CD4-positive, alpha-beta T cell (primary cell): Measurements from ENCODE around the gene INSIG2. TPM values are rescaled to one million over a fixed set of nuclear protein-coding genes. Genes with fewer than 3 reads are reported as not detected.

Experiments used
- ATAC-seq: fragments of 200-7000 bp; cut with Tn5 transposase; one replicate; pipeline ENCODE4 v1.10.0; 2022; ENCODE audit warnings: mild to moderate bottlenecking; ENCODE audit not compliant: poor library complexity
- CTCF ChIA-PET: fragments of 350-600 bp; sonication (Branson Sonifier 250); formaldehyde crosslinking; loops from one replicate; lab custom pipeline; 2021; ENCODE audit warnings: antibody characterized with exemption, inconsistent platforms; lab: Charles Lee
- POLR2A ChIA-PET: fragments of 350-600 bp; sonication (Branson Sonifier 250); formaldehyde crosslinking; loops from one replicate; lab custom pipeline; 2021; ENCODE audit warnings: antibody characterized with exemption, inconsistent platforms; lab: Charles Lee
- DNase-seq, 14 experiments: peaks; one replicate each; pipeline ENCODE4 v3.0.0-alpha.2; 2013 to 2020; ENCODE audit warnings: mixed read lengths in 2 of 14
- H3K27ac ChIP-seq, 2 donors: one replicate each; pipeline versions ENCODE4 v1.5.1 to v1.7.0; 2013; ENCODE audit warnings: low read length in 2 of 2, low read depth in 1 of 2, mild to moderate bottlenecking in 1 of 2
- H3K27me3 ChIP-seq, 2 experiments: 1 replicate in 1 of 2; 2 replicates in 1 of 2; pipeline versions ENCODE4 v1.6.1 to v1.7.0; 2013; ENCODE audit warnings: low read length in 2 of 2, control low read depth in 1 of 2, mild to moderate bottlenecking in 1 of 2, moderate library complexity in 1 of 2; ENCODE audit not compliant: insufficient read depth in 2 of 2, control insufficient read depth in 1 of 2
- H3K36me3 ChIP-seq: one replicate; pipeline ENCODE4 v1.6.1; 2013; ENCODE audit warnings: low read length, control low read depth; ENCODE audit not compliant: insufficient read depth
- H3K4me1 ChIP-seq: one replicate; pipeline ENCODE4 v1.6.1; 2013; ENCODE audit warnings: low read length, control low read depth; ENCODE audit not compliant: insufficient read depth
- H3K4me3 ChIP-seq: one replicate; pipeline ENCODE4 v1.5.1; 2013; ENCODE audit warnings: mild to moderate bottlenecking, low read length, moderate library complexity
- H3K9me3 ChIP-seq, 2 experiments: 1 replicate in 1 of 2; 2 replicates in 1 of 2; pipeline versions ENCODE4 v1.6.1 to v1.7.0; 2013; ENCODE audit warnings: low read length in 2 of 2, mild to moderate bottlenecking in 2 of 2, control low read depth in 1 of 2, moderate library complexity in 1 of 2; ENCODE audit not compliant: control insufficient read depth in 1 of 2, insufficient read depth in 1 of 2
- H3K27ac Mint-ChIP-seq: one replicate; pipeline ENCODE4 v1.8.0; 2020; ENCODE audit warnings: mixed read lengths
- H3K27me3 Mint-ChIP-seq: one replicate; pipeline ENCODE4 v1.8.0; 2021; ENCODE audit warnings: mixed read lengths
- H3K36me3 Mint-ChIP-seq: one replicate; pipeline ENCODE4 v1.8.0; 2021; ENCODE audit warnings: low read depth, mixed read lengths
- H3K4me1 Mint-ChIP-seq: one replicate; pipeline ENCODE4 v1.8.0; 2021; ENCODE audit warnings: low read depth, mixed read lengths
- H3K4me3 Mint-ChIP-seq: one replicate; pipeline ENCODE4 v1.8.0; 2020; ENCODE audit warnings: mild to moderate bottlenecking, mixed read lengths
- H3K9me3 Mint-ChIP-seq: one replicate; pipeline ENCODE4 v1.8.0; 2020; ENCODE audit warnings: mixed read lengths
- intact Hi-C, 2 experiments: fragments of 100-400 bp; cut with DNase I in 1 of 2; cut with micrococcal nuclease in 1 of 2; formaldehyde crosslinking; loops; one replicate each; pipeline versions ENCODE4 v1.15.1 to v1.9.0; 2023 to 2025; cut with DNase I, micrococcal nuclease
- total RNA-seq, 174 experiments: library from RNA in 2 of 174; stranded (reverse) in 2 of 174; gene quantifications; one replicate each; pipeline ENCODE4 v1.2.3 and lab custom pipeline; 2021 to 2026
- TF ChIP-seq, protein P1 (sequence below): fragments of 200-600 bp; IDR thresholded peaks from one replicate; pipeline ENCODE4 v1.8.0; 2022; ENCODE audit warnings: antibody characterized with exemption, mild to moderate bottlenecking

Gene INSIG2
- total RNA-seq, 2 experiments from 2014 or later, result 7.3 to 7.7 TPM

DNA sequence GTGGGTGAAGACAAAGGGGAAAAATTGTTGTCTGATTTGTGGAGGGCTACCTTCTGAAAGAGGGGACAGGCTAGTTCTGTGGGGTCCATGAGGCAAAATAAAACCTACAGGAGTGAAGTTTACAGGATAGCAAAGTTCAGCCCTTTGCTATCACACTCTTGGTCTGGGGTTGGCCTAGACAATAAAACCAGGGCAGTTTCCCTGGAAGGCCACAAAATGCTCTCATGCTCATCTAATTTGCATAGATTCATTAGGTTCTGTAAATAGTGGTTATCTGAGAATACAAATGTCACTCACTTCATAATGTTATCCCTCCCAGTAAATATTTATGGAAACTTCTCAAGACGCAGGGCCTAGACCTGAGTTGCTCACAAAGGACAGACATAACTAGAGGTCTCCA, 63.6 kb downstream of the INSIG2 start:
- H3K4me1 ChIP-seq, result no peaks in the 10 kb centered on the region
- H3K27me3 ChIP-seq, result peaks cover 0 to 6% of the 10 kb centered on the region in 2 experiments
- TF ChIP-seq, protein P1, sequence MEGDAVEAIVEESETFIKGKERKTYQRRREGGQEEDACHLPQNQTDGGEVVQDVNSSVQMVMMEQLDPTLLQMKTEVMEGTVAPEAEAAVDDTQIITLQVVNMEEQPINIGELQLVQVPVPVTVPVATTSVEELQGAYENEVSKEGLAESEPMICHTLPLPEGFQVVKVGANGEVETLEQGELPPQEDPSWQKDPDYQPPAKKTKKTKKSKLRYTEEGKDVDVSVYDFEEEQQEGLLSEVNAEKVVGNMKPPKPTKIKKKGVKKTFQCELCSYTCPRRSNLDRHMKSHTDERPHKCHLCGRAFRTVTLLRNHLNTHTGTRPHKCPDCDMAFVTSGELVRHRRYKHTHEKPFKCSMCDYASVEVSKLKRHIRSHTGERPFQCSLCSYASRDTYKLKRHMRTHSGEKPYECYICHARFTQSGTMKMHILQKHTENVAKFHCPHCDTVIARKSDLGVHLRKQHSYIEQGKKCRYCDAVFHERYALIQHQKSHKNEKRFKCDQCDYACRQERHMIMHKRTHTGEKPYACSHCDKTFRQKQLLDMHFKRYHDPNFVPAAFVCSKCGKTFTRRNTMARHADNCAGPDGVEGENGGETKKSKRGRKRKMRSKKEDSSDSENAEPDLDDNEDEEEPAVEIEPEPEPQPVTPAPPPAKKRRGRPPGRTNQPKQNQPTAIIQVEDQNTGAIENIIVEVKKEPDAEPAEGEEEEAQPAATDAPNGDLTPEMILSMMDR, result no peak
- Mint-ChIP-seq H3K9me3 (peaks cover 2% of the 10 kb centered on the region), H3K4me3 (no peak overlapping the region), H3K4me1 (no peaks in the 10 kb centered on the region), H3K27ac (no peak overlapping the region), H3K27me3 (peaks cover 17% of the 10 kb centered on the region), H3K36me3 (peaks cover 3% of the 10 kb centered on the region)
- H3K36me3 ChIP-seq, result no peaks in the 10 kb centered on the region
- intact Hi-C loops, result no loop called here
- ATAC-seq (no peak), DNase-seq (no peak)
- H3K4me3 ChIP-seq, result no peak overlapping the region
- ChIA-PET CTCF (no interaction called here), POLR2A (no interaction called here)
- no peak overlapping the region for H3K27ac ChIP-seq
- peaks cover 0 to 4% of the 10 kb centered on the region in 2 experiments for H3K9me3 ChIP-seq

DNA sequence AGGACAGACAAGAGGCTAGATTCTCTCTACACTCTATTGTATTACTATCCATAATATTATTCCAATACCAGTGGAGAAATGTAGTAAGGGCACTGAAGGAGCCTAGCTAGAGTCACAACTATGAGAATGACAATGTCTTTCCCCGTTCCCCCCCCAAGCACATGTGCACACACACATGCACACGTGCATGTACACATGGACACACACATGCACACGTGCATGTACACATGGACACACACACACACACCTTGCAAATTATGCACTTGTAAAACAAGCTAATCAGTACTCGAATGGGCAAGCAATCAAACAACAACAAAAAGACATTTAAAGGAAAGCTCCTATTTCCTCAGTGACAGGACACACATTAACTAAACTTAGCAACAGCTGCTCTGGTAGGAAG, 65.2 kb downstream of the INSIG2 start:
- ATAC-seq (no peak), DNase-seq (no peak)
- Histone ChIP-seq H3K4me3 (no peak overlapping the region), H3K4me1 (no peaks in the 10 kb centered on the region), H3K36me3 (no peaks in the 10 kb centered on the region), H3K9me3 (peaks cover 0 to 4% of the 10 kb centered on the region in 2 experiments), H3K27me3 (peaks cover 0 to 6% of the 10 kb centered on the region in 2 experiments), H3K27ac (no peak overlapping the region)
- Mint-ChIP-seq H3K4me3 (no peak overlapping the region), H3K36me3 (peaks cover 3% of the 10 kb centered on the region), H3K9me3 (peaks cover 7% of the 10 kb centered on the region), H3K27me3 (peaks cover 25% of the 10 kb centered on the region), H3K4me1 (no peaks in the 10 kb centered on the region), H3K27ac (no peak overlapping the region)
- intact Hi-C loops, result no loop called here
- TF ChIP-seq, protein P1, result no peak
- ChIA-PET POLR2A (no interaction called here), CTCF (no interaction called here)

DNA sequence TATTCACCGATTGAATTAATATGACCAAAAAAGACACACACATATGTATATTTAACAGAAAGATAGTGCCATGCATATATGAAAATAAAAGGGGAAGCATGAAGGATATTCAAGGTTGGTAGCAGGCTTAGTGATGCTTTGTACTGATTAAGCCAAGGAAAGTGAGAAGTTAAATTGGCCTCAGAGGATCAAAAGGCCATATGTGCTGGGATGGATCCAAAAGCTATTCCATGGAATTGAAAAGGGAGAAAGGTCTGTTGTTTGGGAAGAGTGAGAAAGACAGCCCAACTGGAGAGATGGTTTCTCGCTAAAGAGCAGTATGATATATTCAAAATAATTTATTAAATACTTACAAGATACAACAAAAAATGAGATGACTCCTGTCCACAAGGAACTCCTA, 65.9 kb downstream of the INSIG2 start:
- CTCF ChIA-PET, result no interaction called here

More for the DNA sequence above, 65.9 kb downstream of the INSIG2 start:
- Mint-ChIP-seq H3K4me3 (no peak overlapping the region), H3K27ac (no peak overlapping the region), H3K27me3 (peaks cover 20% of the 10 kb centered on the region), H3K4me1 (no peaks in the 10 kb centered on the region), H3K36me3 (peaks cover 3% of the 10 kb centered on the region), H3K9me3 (peaks cover 7% of the 10 kb centered on the region)
- ATAC-seq (no peak), DNase-seq (no peak)
- Histone ChIP-seq H3K4me1 (no peaks in the 10 kb centered on the region), H3K27ac (no peak overlapping the region), H3K27me3 (peaks cover 0 to 6% of the 10 kb centered on the region in 2 experiments), H3K36me3 (no peaks in the 10 kb centered on the region), H3K9me3 (peaks cover 0 to 4% of the 10 kb centered on the region in 2 experiments), H3K4me3 (no peak overlapping the region)
- TF ChIP-seq, protein P1, result no peak
- intact Hi-C loops, result no loop called here
- POLR2A ChIA-PET, result no interaction called here

Other genes starting within 250 kb of the INSIG2 start
- gene CCDC93, start 74.4 kb upstream of the INSIG2 start, total RNA-seq, result 10 to 100 TPM; 62.2 to 64.5 TPM